Keratinocyte (primary cell): ENCODE data around the gene MYDGF.

ENCODE experiments used
- EZH2 ChIP-seq: IDR thresholded peaks from one replicate; pipeline ENCODE4 v1.6.1; 2012; ENCODE audit warnings: inconsistent platforms, mild to moderate bottlenecking, low read length, moderate library complexity
- TF ChIP-seq, protein P1 (sequence below), 3 experiments: IDR thresholded peaks in 1 of 3; conservative IDR thresholded peaks in 1 of 3; optimal IDR thresholded peaks in 1 of 3; 2 replicates in 2 of 3; 3 replicates in 1 of 3; pipeline versions ENCODE3 to v1.5.1; 2011; ENCODE audit warnings: low read length in 3 of 3, mild to moderate bottlenecking in 3 of 3, moderate library complexity in 2 of 3, control low read depth in 1 of 3, inconsistent platforms in 1 of 3; ENCODE audit not compliant: insufficient read depth in 2 of 3; ENCODE audit errors: extremely low read depth in 1 of 3

DNA sequence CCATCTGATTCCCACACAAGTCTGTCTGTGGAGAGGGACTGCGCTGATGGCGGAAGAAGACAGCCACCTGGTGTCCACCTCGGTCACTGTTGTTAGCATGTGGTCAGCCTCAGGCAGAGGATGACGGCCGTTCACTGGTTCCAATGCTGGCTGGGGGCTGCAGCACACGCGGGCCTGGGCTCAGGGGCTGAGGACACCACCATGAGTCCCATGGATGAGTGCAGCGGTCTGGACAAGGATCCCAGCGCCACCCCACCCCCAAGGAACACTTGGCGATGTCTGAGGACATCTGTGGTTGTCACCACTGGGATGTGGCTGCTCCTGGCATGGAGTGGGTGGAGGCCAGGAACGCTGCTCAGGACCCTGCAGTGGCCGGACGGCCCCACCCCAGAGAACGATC lies 42.6 kb upstream of the MYDGF start:
- TF ChIP-seq EZH2: no peak
- TF ChIP-seq, protein P1, sequence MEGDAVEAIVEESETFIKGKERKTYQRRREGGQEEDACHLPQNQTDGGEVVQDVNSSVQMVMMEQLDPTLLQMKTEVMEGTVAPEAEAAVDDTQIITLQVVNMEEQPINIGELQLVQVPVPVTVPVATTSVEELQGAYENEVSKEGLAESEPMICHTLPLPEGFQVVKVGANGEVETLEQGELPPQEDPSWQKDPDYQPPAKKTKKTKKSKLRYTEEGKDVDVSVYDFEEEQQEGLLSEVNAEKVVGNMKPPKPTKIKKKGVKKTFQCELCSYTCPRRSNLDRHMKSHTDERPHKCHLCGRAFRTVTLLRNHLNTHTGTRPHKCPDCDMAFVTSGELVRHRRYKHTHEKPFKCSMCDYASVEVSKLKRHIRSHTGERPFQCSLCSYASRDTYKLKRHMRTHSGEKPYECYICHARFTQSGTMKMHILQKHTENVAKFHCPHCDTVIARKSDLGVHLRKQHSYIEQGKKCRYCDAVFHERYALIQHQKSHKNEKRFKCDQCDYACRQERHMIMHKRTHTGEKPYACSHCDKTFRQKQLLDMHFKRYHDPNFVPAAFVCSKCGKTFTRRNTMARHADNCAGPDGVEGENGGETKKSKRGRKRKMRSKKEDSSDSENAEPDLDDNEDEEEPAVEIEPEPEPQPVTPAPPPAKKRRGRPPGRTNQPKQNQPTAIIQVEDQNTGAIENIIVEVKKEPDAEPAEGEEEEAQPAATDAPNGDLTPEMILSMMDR (optimal IDR thresholded peaks at IDR 0.05 in 1 of 3, IDR thresholded peaks at IDR 0.05 in 1 of 3, conservative IDR thresholded peaks at IDR 0.05 in 1 of 3; ENCODE audit: extremely low read depth in 1 of 3, insufficient read depth in 2 of 3, low read length in 3 of 3): no peak
